ENCODE results near the gene AKAP8L.

GRCh38 chr19:15373644-15374043 lies 45.1 kb downstream of the AKAP8L start:
- TF ChIP-seq MYC (IDR thresholded peaks at IDR 0.05; ENCODE audit: low read depth, low read length): no peak
- TF ChIP-seq CTCF (IDR thresholded peaks at IDR 0.05; ENCODE audit: low read depth, low read length): no peak

Data from NB4 (cell line).